ENCODE measurements around the gene SLC38A8.

DNA sequence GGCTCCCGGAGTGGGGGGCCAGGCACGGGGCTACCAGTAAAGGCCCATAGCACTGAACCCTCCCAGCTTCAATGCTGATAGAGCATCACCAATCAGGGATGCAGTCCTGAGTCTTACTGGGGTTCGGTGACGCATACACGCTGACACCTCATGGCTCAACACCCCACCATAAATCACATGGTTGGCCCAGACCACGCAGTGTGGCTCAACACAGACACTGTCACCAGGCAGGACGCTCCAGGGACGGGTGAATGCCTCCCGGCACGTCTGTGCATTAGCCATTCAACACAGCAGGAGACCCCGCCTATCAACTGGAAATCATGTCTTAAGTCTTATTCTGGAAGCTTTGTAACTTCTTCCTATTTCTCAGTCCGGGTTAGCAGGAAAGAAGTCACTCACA is 39.6 kb downstream of the SLC38A8 start:
- TF ChIP-seq, protein P1, sequence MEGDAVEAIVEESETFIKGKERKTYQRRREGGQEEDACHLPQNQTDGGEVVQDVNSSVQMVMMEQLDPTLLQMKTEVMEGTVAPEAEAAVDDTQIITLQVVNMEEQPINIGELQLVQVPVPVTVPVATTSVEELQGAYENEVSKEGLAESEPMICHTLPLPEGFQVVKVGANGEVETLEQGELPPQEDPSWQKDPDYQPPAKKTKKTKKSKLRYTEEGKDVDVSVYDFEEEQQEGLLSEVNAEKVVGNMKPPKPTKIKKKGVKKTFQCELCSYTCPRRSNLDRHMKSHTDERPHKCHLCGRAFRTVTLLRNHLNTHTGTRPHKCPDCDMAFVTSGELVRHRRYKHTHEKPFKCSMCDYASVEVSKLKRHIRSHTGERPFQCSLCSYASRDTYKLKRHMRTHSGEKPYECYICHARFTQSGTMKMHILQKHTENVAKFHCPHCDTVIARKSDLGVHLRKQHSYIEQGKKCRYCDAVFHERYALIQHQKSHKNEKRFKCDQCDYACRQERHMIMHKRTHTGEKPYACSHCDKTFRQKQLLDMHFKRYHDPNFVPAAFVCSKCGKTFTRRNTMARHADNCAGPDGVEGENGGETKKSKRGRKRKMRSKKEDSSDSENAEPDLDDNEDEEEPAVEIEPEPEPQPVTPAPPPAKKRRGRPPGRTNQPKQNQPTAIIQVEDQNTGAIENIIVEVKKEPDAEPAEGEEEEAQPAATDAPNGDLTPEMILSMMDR (IDR thresholded peaks at IDR 0.05): no peak
- TF ChIP-seq ZFX (IDR thresholded peaks at IDR 0.05; ENCODE audit: borderline replicate concordance): no peak
